ENCODE data around the gene HHATL.
A peak's percentile ranks its signal among the peaks of the same experiment; 100 is the strongest.

The HHATL gene

GRCh38 chr3:42682301-42683070 lies 20.1 kb downstream of the HHATL start:
- no peak for DNase-seq

- no peak for DNase-seq
Measured at GRCh38 chr3:42681361-42682038, 21.1 kb downstream of the HHATL start.

- DNase-seq = no peak
Measured at GRCh38 chr3:42680806-42681205, 21.8 kb downstream of the HHATL start.

GRCh38 chr3:42680271-42680670 lies 22.3 kb downstream of the HHATL start:
- DNase-seq = no peak

DNA sequence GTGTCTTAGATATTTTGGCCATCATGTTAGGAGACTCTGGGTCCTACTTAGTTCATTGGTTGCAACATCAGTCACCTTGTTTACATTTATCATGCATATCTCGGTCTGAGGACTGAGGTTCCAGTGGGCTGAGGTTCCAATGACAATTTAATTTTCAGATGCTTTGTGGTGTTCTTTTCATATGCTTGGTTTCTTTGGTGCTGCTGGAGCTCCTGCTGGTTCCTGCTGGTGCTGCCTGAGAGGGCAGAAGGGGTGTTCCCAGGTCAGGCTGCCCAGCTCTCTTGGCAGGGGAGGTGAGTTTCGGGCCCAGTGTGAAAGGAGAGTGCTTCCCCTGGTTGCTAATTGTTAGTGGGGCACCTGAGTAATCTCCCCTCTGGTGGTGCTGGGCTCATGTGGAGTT lies 24.2 kb downstream of the HHATL start:
- DNase-seq = no peak

GRCh38 chr3:42675909-42676308 lies 26.7 kb downstream of the HHATL start:
- no peak for DNase-seq

DNA sequence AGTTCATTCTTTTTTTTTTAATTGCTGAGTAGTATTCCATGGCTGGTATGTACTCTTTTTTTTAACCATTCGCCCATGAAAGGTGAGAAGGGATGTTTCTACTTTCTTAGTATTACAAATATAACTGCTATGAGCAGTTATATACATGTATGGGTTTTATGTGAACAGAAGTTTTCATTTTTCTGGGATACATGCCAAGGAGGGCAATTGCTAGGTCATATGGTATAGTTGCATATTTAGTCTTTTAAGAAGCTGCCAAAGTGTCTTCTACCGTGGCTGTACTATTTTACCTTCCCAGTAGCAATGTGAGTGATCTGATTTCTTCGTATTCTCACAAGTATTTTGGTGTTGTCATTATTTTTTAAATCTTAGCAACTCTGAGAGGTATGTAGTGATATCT lies 28.5 kb downstream of the HHATL start:
- DNase-seq = no peak

DNA sequence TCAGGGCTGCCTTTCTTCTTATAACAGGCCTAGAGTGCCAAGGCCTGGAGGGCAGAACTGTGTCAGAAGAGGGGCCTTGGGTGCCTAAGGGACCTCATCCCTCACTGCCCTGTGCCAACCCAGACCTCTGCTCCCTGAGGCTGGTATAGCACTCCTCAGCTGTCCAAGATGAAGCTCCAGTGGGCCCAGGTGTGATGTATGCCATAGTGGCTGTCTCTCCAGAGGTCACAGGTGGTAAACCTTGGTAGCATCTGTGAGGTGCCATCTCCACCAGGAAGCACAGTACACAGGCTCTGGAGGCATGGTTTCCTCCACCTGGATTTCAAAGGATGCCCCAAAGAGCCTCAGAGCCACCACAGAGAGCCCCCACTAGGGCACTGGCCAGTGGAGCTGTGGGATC lies 29.5 kb downstream of the HHATL start:
- DNase-seq = no peak

GRCh38 chr3:42672515-42672914 lies 30.1 kb downstream of the HHATL start:
- no peak for DNase-seq

DNA sequence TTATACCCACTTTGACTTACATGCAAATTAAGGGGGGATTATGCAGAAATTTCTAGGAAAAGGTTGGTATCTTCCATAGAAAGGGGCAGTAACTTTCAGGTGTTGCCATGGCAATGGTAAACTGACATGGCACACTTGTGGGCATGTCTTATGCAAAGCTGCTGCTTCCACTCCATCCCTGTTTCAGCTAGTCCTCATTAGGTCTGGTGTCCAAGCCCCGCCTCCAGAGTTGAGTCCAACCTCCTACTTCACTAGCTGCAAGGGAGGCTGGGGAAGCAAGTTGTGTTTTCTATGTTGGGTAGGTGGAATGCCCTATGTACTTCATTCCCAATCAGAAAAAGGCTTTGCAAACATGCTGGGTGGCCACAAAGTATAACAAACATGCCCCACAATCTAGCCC lies 31.9 kb downstream of the HHATL start:
- no peak for DNase-seq

DNA sequence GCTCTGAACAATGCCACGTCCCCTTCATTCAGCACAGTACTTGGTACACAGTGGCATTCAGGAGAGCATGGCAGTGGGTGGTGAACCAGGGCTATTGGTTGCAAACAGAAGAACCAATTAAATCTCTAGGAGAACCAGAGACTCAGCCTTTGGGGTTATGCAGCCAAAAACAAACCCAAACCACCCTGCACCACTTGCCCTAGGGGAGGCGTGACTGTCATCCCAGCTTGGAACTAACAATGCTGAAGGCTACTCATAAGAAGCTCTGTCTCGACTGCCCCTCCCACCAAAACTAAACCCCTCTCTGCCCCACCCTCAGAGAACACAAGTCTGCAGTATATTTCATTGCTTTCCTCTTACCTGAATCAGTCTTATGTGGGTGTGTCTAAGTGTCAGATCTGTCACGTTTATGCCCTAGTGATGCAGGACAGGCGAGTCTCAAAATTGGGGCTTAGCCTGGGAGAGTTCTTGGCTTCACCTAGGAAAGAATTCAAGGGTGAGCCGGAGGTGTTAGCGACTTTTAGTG lies 32.5 kb downstream of the HHATL start:
- no peak for DNase-seq

- DNase-seq = no peak
Measured at GRCh38 chr3:42668793-42669217, 33.8 kb downstream of the HHATL start.

DNA sequence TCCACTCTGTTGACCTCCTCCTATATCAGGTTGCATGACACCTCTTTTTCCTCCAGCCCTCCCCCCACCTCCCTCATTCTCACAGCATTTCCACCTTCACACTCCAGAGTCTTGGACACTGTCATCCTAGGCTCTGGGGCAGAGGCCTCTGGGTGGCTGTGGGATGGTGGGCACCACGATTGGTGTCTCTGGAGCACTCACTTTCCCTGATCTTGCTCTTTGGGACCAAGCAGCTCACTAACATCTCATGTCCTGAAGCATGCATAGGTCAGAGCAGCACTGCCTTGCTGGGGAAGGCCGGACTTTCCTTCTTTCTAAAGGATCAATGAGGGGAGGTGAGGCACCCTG lies 34.2 kb downstream of the HHATL start:
- DNase-seq = no peak

- peak; percentile 17 for DNase-seq
Measured at GRCh38 chr3:42667523-42668412, 34.8 kb downstream of the HHATL start.

DNA sequence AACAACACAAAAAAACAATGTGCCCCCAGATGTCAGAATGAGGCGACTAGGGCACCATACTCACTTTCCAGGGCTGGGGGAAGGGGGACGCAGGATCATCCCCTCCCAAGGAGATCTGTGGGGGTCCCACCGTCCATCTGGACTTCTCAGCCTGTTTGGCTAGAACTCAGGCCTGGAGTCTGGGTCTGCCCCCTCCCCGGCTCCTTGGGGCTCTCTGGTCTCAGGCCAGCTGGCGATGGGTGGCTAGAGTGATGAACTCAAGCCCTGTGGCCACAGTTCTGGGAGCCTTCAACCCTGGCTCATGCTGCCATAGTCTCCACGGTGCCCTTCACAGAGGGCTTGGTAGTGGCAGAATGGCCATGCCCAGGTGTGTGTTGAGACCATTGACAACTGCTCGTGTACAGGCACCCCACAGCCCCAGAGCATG lies 35.5 kb downstream of the HHATL start:
- no peak for DNase-seq

- DNase-seq = no peak
Measured at GRCh38 chr3:42666577-42666998, 36.0 kb downstream of the HHATL start.

GRCh38 chr3:42666022-42666421 lies 36.6 kb downstream of the HHATL start:
- DNase-seq = no peak

DNA sequence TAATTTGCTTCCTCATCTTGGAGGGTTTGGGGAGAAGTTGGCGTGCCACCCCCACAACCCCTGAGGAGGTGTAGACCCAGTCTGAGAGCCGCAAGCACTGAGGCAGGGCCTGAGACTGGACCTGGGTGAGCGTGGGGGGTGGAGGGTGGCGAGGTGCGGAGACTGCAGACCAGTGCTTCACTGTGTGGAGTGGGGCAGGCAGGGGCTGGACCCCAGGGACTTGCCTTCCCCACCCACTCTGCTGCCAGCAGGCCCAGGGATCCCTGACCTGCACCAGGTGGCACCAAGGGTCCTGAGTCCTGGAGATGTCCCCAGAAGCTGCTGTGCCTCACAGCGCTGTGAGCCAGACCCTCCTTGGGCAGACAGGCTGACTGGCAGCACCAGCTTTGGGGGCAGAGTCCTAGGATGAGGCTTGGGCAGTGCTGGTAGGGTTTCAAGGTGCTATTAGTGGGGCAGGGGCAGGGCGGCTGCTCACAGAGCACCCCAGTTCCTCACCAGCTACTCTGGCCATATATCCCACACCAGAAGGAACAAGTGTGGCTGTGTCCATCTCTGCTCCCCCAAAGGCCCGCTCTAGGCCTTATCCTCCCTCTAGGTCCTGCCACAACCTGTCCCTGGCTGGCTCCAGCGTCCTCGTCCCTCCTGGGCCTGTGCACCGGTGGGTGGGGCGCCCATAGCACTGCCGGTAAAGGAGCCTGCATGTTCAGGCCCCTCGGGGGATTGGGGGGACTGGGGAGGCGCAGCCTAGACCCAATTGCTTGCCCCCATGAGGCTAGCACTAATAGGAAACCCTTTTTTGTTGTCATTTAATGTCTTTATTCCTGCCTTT lies 37.3 kb downstream of the HHATL start:
- no peak for DNase-seq

DNA sequence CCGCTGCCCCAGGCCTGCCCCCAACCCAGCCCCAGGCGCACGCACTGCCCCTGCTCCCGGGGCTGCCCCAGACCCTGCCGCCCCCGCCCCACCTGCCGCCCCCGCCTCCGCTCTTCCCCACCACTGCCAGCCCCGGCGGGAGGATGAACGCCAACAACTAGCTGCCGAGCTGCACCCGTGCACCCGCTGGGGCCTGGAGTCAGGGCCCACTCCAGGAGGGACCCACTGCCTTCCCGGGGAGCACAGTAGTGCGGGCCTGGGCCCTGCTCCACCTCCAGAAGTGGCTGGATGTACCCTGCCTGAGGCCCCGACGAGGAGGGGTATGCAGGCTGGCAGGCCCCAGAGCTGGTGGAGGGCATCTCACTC lies 38.2 kb downstream of the HHATL start:
- DNase-seq = no peak

DNA sequence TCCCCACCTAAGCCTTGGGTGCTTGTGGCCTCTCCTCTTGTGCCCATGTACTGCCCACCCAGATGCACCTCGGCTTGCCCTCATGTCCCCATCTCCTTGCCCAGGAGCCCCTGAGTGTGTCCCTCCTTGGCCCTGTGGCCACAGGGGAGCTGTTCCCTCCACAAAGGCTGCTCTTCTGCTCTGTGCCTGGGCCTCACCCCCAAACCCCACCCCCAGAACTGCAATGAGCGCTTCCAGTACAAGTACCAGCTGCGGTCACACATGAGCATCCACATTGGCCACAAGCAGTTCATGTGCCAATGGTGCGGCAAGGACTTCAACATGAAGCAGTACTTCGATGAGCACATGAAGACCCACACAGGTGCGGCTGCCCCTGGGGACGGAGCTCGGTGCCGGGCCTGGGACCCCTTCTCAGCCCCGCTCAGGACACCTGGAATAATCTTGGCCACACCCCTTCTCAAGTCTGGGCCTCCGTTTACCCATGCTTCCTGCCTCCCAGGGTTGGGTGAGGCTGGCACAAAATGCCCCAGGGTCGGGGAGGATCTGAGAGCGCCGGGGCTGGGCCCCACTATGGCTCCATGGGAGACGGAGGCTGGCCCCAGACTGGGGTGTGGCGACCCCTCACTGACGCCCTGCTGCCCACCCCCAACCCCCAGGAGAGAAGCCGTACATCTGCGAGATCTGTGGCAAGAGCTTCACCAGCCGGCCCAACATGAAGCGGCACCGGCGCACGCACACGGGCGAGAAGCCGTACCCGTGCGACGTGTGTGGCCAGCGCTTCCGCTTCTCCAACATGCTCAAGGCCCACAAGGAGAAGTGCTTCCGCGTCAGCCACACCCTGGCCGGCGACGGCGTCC lies 38.8 kb downstream of the HHATL start:
- DNase-seq = no peak

DNA sequence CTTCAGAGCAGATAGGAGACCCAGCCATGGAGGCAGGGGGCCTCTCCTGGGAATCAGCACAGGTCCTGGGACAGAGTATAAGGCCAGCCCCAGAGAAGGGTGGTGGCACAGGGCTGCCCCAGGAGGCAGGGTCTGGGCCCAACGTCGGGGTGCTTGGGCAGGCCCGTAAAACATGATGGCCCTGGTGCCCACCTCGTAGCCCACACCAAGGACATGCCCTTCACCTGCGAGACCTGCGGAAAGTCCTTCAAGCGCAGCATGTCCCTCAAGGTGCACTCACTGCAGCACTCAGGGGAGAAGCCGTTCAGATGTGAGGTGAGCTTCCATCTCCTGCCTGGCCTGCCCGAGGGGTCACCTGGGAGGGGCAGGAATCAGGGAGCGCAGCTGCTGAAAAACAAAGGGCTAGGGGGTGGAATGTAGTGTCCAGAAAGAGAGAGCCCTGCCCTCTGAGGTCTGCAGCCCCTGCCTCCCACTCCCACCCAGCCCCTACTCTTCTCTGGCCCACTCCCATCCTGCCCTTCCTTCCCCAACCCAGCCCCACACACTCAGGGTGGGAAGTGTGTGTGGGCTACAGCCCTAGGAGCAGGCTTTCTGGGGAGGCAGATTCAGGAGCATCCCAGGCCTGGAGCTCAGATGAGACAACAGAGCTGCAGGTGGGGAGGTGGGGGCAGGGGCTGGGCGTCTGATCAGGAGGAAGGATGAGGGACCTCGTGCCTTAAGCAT lies 39.6 kb downstream of the HHATL start:
- no peak for DNase-seq

Data from DMS79 (cell line).